ENCODE measurements around the gene PABPC3. TPM values are rescaled to one million over a fixed set of nuclear protein-coding genes. Genes with fewer than 3 reads are reported as not detected.

PABPC3 gene
- polyA plus RNA-seq, 1 of the 3 experiments (the other 2 are of a cell fraction): 0.02 TPM

GRCh38 chr13:25046985-25047511 lies 48.9 kb upstream of the PABPC3 start:
- ChIA-PET POLR2A (no interaction called here), CTCF (interaction anchor here (1.1 to 2.1 kb wide), 2 partner anchors 10 to 17 kb away, joined by 5 to 6 read pairs; no protein-coding TSS in a partner anchor)
- TF ChIP-seq MXI1 (IDR thresholded peaks at IDR 0.05; ENCODE audit: low read depth, low read length) (no peak), ELF1 (IDR thresholded peaks at IDR 0.05) (no peak), EZH2phosphoT487 (IDR thresholded peaks at IDR 0.05; ENCODE audit: borderline replicate concordance, low read depth) (no peak), FOXM1 (IDR thresholded peaks at IDR 0.05; ENCODE audit: low read depth) (no peak), MAX (IDR thresholded peaks at IDR 0.05; ENCODE audit: low read depth) (no peak), GABPA (IDR thresholded peaks at IDR 0.05; ENCODE audit: low read depth) (no peak), USF1 (IDR thresholded peaks at IDR 0.05; ENCODE audit: borderline replicate concordance, low read depth) (no peak), TAF1 (IDR thresholded peaks at IDR 0.05; ENCODE audit: borderline replicate concordance, low read depth, low read length) (no peak), TEAD4 (IDR thresholded peaks at IDR 0.05; ENCODE audit: borderline replicate concordance, insufficient read depth) (no peak), USF2 (IDR thresholded peaks at IDR 0.05; ENCODE audit: borderline replicate concordance, low read depth, low read length) (no peak), RXRA (IDR thresholded peaks at IDR 0.05; ENCODE audit: borderline replicate concordance, low read depth) (no peak), CHD2 (IDR thresholded peaks at IDR 0.05; ENCODE audit: low read length, partially characterized antibody) (no peak), SIN3A (IDR thresholded peaks at IDR 0.05; ENCODE audit: borderline replicate concordance, low read depth, low read length) (no peak), NFIC (IDR thresholded peaks at IDR 0.05; ENCODE audit: borderline replicate concordance) (no peak), PBX3 (IDR thresholded peaks at IDR 0.05) (no peak), GATA2 (CRISPR knock-in tag; IDR thresholded peaks at IDR 0.05) (no peak)
- H3K36me3 ChIP-seq (replicated peaks in 1 of 2; ENCODE audit: control insufficient read depth in 1 of 2, insufficient read depth in 2 of 2, low read length in 1 of 2): no peaks in the 10 kb centered on the region
- H3K9me2 ChIP-seq: no peaks in the 10 kb centered on the region
- H3K27me3 ChIP-seq (ENCODE audit: insufficient read depth): peaks cover 46% of the 10 kb centered on the region
- no peaks in the 10 kb centered on the region for H3F3A ChIP-seq (replicated peaks; ENCODE audit: insufficient read depth)
- peak overlapping the region; percentile 82 for H3K4me2 ChIP-seq
- H3K79me2 ChIP-seq (ENCODE audit: insufficient read depth): no peaks in the 10 kb centered on the region
- no peaks in the 10 kb centered on the region for H3K9me3 ChIP-seq
- H3K4me3 ChIP-seq (ENCODE audit: low read depth in 2 of 2, low read length in 1 of 2): peak overlapping the region; percentile 24 to 51; a peak in 1 of 4 replicates
- H2AFZ ChIP-seq (ENCODE audit: low read depth): peak overlapping the region; percentile 59; the same call in 1 of the 2 replicates
- no peak overlapping the region for H3K27ac ChIP-seq (ENCODE audit: low read depth in 2 of 2, low read length in 1 of 2)
- no peaks in the 10 kb centered on the region for H4K20me1 ChIP-seq (ENCODE audit: insufficient read depth)
- no peaks in the 10 kb centered on the region; a peak in 1 of 4 replicates for H3K4me1 ChIP-seq (ENCODE audit: control insufficient read depth in 1 of 2, insufficient read depth in 2 of 2, low read depth in 1 of 2, low read length in 1 of 2)
- 4% methylated on average over 18 of the region's 39 CpGs for WGBS (ENCODE audit: low lambda C conversion rate)
- DNase-seq: peak; percentile 57
- H3K9ac ChIP-seq: no peak overlapping the region
